B cell (primary cell): ENCODE measurements around the gene MIOX.

ENCODE experiments used
- EZH2 ChIP-seq: IDR thresholded peaks from 2 replicates; pipeline ENCODE4 v1.6.1; 2012; ENCODE audit warnings: borderline replicate concordance, low read depth, mild to moderate bottlenecking, moderate library complexity, low read length; ENCODE audit not compliant: insufficient read depth, poor library complexity, severe bottlenecking
- TF ChIP-seq, protein P1 (sequence below): fragments of 200-600 bp; IDR thresholded peaks from one replicate; pipeline ENCODE4 v1.8.0; 2022; ENCODE audit warnings: antibody characterized with exemption, mild to moderate bottlenecking

DNA sequence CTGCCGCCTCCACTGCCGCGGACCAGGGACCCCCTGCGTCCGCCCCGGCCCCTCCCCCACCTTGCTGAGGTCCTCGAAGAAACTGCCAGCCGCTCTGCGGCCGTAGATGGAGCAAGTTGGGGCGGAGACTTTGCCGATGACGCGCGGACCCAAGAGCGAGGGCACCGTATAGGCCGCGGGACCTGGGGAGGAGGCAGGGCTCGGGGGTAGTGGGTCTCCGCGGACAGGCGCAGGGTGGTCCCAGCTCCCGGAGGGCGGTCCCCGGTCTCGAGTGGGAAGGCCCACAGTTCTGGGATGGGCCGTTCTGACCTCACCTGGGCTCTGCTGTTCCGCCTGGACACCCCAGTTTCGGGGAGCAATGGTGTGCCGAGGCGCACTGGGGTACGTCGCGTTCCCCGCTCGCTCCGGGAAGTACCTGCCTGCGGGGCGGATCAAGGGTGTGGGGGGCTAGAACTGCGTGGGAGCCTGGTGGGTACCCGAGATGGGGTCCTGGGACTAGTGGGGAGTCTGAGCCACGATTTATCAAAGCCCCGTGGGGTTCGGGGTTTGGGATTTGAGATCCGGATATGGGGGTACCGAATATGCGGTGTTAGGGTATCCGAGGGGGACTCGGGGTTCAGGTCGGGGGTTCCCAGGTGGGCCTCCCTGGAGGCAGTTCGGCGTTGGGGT, 44.4 kb downstream of the MIOX start:
- TF ChIP-seq, protein P1, sequence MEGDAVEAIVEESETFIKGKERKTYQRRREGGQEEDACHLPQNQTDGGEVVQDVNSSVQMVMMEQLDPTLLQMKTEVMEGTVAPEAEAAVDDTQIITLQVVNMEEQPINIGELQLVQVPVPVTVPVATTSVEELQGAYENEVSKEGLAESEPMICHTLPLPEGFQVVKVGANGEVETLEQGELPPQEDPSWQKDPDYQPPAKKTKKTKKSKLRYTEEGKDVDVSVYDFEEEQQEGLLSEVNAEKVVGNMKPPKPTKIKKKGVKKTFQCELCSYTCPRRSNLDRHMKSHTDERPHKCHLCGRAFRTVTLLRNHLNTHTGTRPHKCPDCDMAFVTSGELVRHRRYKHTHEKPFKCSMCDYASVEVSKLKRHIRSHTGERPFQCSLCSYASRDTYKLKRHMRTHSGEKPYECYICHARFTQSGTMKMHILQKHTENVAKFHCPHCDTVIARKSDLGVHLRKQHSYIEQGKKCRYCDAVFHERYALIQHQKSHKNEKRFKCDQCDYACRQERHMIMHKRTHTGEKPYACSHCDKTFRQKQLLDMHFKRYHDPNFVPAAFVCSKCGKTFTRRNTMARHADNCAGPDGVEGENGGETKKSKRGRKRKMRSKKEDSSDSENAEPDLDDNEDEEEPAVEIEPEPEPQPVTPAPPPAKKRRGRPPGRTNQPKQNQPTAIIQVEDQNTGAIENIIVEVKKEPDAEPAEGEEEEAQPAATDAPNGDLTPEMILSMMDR = no peak
- no peak for TF ChIP-seq EZH2
